ENCODE data around the gene CMPK1. TPM values are rescaled to one million over a fixed set of nuclear protein-coding genes. Genes with fewer than 3 reads are reported as not detected.

CMPK1 gene
- polyA plus RNA-seq, 6 donors from 2014 or later: 124 to 195 (median 140) TPM

- H3K4me1 Mint-ChIP-seq: peaks cover 0 to 4% (median 0%) of the 10 kb centered on the region in 3 donors
- ATAC-seq (ENCODE audit: low read depth in 2 of 2): no peak
- H3K4me3 Mint-ChIP-seq: no peak overlapping the region
- H3K27ac Mint-ChIP-seq: no peak overlapping the region
- no peaks in the 10 kb centered on the region for H3K9me3 Mint-ChIP-seq
- peaks cover 11 to 24% (median 20%) of the 10 kb centered on the region in 3 donors for H3K27me3 Mint-ChIP-seq
- H3K36me3 Mint-ChIP-seq: no peaks in the 10 kb centered on the region
- DNase-seq: no peak
These were observed 56.1 kb downstream of the CMPK1 start for GRCh38 chr1:47389731-47390130.

GRCh38 chr1:47390843-47391242, 57.3 kb downstream of the CMPK1 start:
- H3K36me3 Mint-ChIP-seq: no peaks in the 10 kb centered on the region
- H3K4me1 Mint-ChIP-seq: peaks cover 0 to 4% (median 0%) of the 10 kb centered on the region in 3 donors
- peaks cover 18 to 34% (median 29%) of the 10 kb centered on the region in 3 donors for H3K27me3 Mint-ChIP-seq
- no peak overlapping the region for H3K4me3 Mint-ChIP-seq
- no peak overlapping the region for H3K27ac Mint-ChIP-seq
- no peaks in the 10 kb centered on the region for H3K9me3 Mint-ChIP-seq
- DNase-seq (no peak), ATAC-seq (ENCODE audit: low read depth in 2 of 2) (no peak)

DNA sequence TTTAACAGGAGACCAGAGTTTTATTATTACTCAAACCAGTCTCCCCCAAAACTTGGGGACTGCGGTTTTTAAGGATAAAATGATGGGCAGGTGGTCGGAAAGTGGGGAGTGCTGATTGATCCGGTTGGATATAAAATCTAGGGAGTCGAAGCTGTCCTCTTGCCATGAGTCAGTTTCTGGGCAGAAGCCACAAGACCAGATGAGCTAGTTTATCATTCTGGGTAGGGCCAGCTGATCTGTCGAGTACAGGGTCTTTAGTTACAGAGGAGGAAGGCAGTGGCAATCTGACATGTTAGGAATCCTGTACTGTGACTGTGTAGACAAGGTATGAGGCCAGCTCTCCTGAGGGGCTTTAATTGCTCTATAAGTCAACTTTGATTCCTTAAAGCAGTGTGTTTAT, 59.6 kb downstream of the CMPK1 start:
- Mint-ChIP-seq H3K4me3 (peak overlapping the region in 1 of 8 donors; percentile 70), H3K27ac (no peak overlapping the region), H3K36me3 (no peaks in the 10 kb centered on the region), H3K4me1 (peaks cover 0 to 4% (median 0%) of the 10 kb centered on the region in 3 donors), H3K9me3 (no peaks in the 10 kb centered on the region), H3K27me3 (peaks cover 22 to 37% (median 36%) of the 10 kb centered on the region in 3 donors)
- DNase-seq: no peak
- ATAC-seq (ENCODE audit: low read depth in 2 of 2): no peak

DNA sequence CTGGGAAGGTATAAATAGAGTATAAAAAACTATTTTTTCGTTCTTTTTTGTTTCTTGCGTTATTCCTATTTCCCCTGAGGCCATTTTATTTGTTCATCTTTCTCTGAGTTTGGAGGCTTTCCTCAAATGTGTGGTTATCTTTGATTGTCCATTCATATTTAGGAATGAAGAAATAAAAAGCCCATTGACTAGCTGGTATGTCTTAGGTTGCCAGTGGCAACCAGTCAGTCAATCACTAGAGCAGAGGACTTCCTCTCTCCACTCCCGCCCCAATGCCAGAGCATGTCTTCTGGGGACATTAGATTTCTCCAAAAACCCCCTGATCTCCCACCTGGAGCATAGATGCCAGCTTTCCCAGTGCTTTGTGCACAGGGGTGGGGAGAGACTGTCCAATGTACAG, 61.8 kb downstream of the CMPK1 start:
- Mint-ChIP-seq H3K27ac (no peak overlapping the region), H3K36me3 (no peaks in the 10 kb centered on the region), H3K4me3 (no peak overlapping the region), H3K27me3 (peaks cover 24 to 37% (median 36%) of the 10 kb centered on the region in 3 donors), H3K9me3 (no peaks in the 10 kb centered on the region), H3K4me1 (peaks cover 3 to 5% (median 3%) of the 10 kb centered on the region in 3 donors)
- ATAC-seq (ENCODE audit: low read depth in 2 of 2) (no peak), DNase-seq (no peak)

- Mint-ChIP-seq H3K27ac (no peak overlapping the region), H3K4me1 (peaks cover 3 to 5% (median 3%) of the 10 kb centered on the region in 3 donors), H3K4me3 (no peak overlapping the region), H3K36me3 (no peaks in the 10 kb centered on the region), H3K27me3 (peaks cover 33 to 46% (median 39%) of the 10 kb centered on the region in 3 donors), H3K9me3 (no peaks in the 10 kb centered on the region)
- no peak for ATAC-seq (ENCODE audit: low read depth in 2 of 2)
- DNase-seq: no peak
These were observed 63.1 kb downstream of the CMPK1 start for GRCh38 chr1:47396671-47397196.

- no peaks in the 10 kb centered on the region for H3K9me3 Mint-ChIP-seq
- H3K4me3 Mint-ChIP-seq: no peak overlapping the region
- H3K27ac Mint-ChIP-seq: peak overlapping the region in 1 of 6 donors; percentile 49
- no peaks in the 10 kb centered on the region for H3K36me3 Mint-ChIP-seq
- H3K27me3 Mint-ChIP-seq: peaks cover 41 to 52% (median 49%) of the 10 kb centered on the region in 3 donors
- DNase-seq (peak; percentile 8), ATAC-seq (ENCODE audit: low read depth in 2 of 2) (peak; percentile 89 to 98)
- peaks cover 3 to 5% (median 3%) of the 10 kb centered on the region in 3 donors for H3K4me1 Mint-ChIP-seq
These were observed 65.7 kb downstream of the CMPK1 start for GRCh38 chr1:47399138-47399845.

DNA sequence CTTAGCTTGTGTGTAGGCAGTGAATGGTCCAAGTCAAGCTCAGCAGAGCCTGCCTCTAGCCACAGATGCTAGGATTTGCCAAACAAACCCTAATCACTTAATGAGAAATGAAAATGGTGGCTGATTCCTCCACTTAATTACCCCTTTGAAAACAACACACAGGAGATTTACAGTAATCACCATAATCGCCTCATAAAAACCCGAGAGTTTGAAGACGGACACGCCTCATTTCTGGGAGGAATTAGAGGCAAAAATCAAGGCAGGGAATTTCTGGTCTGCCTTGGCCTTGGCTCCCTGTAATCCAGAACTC, 66.2 kb downstream of the CMPK1 start:
- DNase-seq (no peak), ATAC-seq (ENCODE audit: low read depth in 2 of 2) (no peak)
- H3K9me3 Mint-ChIP-seq: no peaks in the 10 kb centered on the region
- peaks cover 3 to 5% (median 3%) of the 10 kb centered on the region in 3 donors for H3K4me1 Mint-ChIP-seq
- H3K27me3 Mint-ChIP-seq: peaks cover 38 to 48% (median 47%) of the 10 kb centered on the region in 3 donors
- no peak overlapping the region for H3K27ac Mint-ChIP-seq
- H3K4me3 Mint-ChIP-seq: no peak overlapping the region
- no peaks in the 10 kb centered on the region for H3K36me3 Mint-ChIP-seq

GRCh38 chr1:47401761-47402160, 68.2 kb downstream of the CMPK1 start:
- Mint-ChIP-seq H3K27me3 (peaks cover 37 to 53% (median 42%) of the 10 kb centered on the region in 3 donors), H3K4me1 (peaks cover 3 to 5% (median 3%) of the 10 kb centered on the region in 3 donors), H3K4me3 (no peak overlapping the region), H3K27ac (peak overlapping the region in 1 of 6 donors; percentile 6), H3K9me3 (no peaks in the 10 kb centered on the region), H3K36me3 (no peaks in the 10 kb centered on the region)
- ATAC-seq (ENCODE audit: low read depth in 2 of 2) (no peak), DNase-seq (no peak)

DNA sequence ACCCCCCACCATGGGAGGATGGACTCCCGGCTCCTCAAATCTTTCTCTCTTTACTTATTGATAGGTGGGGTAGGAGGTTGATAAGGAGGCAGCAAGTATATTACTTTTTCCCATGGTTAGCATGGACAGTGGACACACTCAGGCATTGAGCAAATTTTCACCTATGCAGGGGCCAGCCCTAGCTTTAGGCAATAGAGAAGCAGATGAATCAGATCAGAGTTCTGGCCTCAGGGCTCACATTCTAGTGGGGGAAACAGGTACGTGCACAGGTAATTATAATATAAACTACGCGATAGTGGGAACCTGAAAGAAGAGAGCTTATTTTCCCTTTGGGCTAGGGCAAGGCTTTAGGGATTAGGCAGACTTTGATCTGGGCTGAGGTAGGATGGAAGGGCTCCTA, 69.0 kb downstream of the CMPK1 start:
- Mint-ChIP-seq H3K27ac (no peak overlapping the region), H3K36me3 (no peaks in the 10 kb centered on the region), H3K4me1 (peaks cover 3 to 5% (median 3%) of the 10 kb centered on the region in 3 donors), H3K4me3 (no peak overlapping the region), H3K27me3 (peaks cover 32 to 53% (median 38%) of the 10 kb centered on the region in 3 donors), H3K9me3 (no peaks in the 10 kb centered on the region)
- no peak for ATAC-seq (ENCODE audit: low read depth in 2 of 2)
- no peak for DNase-seq

- no peaks in the 10 kb centered on the region for H3K9me3 Mint-ChIP-seq
- H3K4me3 Mint-ChIP-seq: no peak overlapping the region
- no peak for ATAC-seq (ENCODE audit: low read depth in 2 of 2)
These were observed 69.8 kb downstream of the CMPK1 start for GRCh38 chr1:47403321-47403910.

GRCh38 chr1:47405697-47406096, 72.1 kb downstream of the CMPK1 start:
- Mint-ChIP-seq H3K4me3 (no peak overlapping the region), H3K9me3 (no peaks in the 10 kb centered on the region), H3K4me1 (no peaks in the 10 kb centered on the region), H3K27ac (no peak overlapping the region), H3K36me3 (no peaks in the 10 kb centered on the region), H3K27me3 (peaks cover 43 to 66% (median 43%) of the 10 kb centered on the region in 3 donors)
- DNase-seq (no peak), ATAC-seq (ENCODE audit: low read depth in 2 of 2) (no peak)

More at GRCh38 chr1:47403321-47403910, 69.8 kb downstream of the CMPK1 start:
- no peak overlapping the region for H3K27ac Mint-ChIP-seq
- no peaks in the 10 kb centered on the region for H3K36me3 Mint-ChIP-seq
- DNase-seq: no peak
- H3K4me1 Mint-ChIP-seq: peaks cover 3 to 5% (median 3%) of the 10 kb centered on the region in 3 donors
- peaks cover 31 to 53% (median 37%) of the 10 kb centered on the region in 3 donors for H3K27me3 Mint-ChIP-seq

DNA sequence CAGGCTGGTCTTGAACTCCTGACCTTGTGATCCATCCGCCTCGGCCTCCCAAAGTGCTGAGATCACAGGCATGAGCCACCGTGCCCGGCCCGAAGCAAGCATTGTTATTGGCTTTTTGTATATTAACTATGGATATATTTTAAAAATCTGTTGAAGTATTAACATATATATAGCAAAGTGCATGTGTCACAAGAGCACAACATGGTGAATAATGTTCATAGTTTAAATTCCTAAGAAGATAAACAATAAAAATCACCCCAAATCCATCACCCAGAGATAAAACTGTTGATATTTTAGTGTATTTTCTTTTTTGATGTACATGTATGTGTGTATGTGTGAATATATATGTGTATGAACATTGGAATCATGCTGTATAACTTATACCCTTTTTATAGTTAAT, 73.4 kb downstream of the CMPK1 start:
- no peaks in the 10 kb centered on the region for H3K9me3 Mint-ChIP-seq
- no peaks in the 10 kb centered on the region for H3K36me3 Mint-ChIP-seq
- no peak overlapping the region for H3K4me3 Mint-ChIP-seq
- peaks cover 38 to 62% (median 41%) of the 10 kb centered on the region in 3 donors for H3K27me3 Mint-ChIP-seq
- H3K27ac Mint-ChIP-seq: no peak overlapping the region
- DNase-seq: no peak
- no peak for ATAC-seq (ENCODE audit: low read depth in 2 of 2)
- no peaks in the 10 kb centered on the region for H3K4me1 Mint-ChIP-seq

GRCh38 chr1:47407481-47407880, 73.9 kb downstream of the CMPK1 start:
- DNase-seq: no peak
- ATAC-seq (ENCODE audit: low read depth in 2 of 2): no peak
- no peak overlapping the region for H3K27ac Mint-ChIP-seq
- H3K9me3 Mint-ChIP-seq: no peaks in the 10 kb centered on the region
- H3K4me1 Mint-ChIP-seq: no peaks in the 10 kb centered on the region
- H3K27me3 Mint-ChIP-seq: peaks cover 34 to 57% (median 36%) of the 10 kb centered on the region in 3 donors
- H3K36me3 Mint-ChIP-seq: no peaks in the 10 kb centered on the region
- H3K4me3 Mint-ChIP-seq: no peak overlapping the region

Data from naive B cell (primary cell).